Measurements from ENCODE around the gene CMTM7. TPM values are rescaled to one million over a fixed set of nuclear protein-coding genes. Genes with fewer than 3 reads are reported as not detected.

CMTM7 gene
- total RNA-seq, 1 donor from 2014 or later: 11.8 TPM

DNA sequence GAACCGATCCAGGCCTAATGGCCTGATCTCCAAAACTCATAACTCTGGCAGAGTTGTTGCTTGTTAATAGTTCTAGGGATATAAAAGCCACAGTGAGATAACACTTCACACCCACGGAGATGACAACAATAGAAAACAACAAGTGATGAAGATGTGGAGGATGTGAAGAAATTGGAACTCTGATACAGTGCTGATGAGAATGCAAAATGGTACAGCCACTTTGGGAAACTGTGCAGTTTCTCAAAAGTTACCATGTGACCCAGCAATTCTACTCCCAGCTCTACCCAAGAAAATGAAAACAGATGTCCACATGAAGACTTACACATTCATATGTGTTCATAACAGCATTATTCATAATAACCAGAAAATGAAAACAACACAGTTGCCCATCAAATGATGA lies 3.8 kb downstream of the CMTM7 start:
- H3K27me3 Mint-ChIP-seq (ENCODE audit: insufficient read depth, low read depth): peaks cover 4% of the 10 kb centered on the region
- no peaks in the 10 kb centered on the region for H3K9me3 ChIP-seq (ENCODE audit: low read depth)
- H3F3A ChIP-seq (ENCODE audit: low read depth): peaks cover 19% of the 10 kb centered on the region
- H3K4me3 ChIP-seq: no peak overlapping the region
- peaks cover 1% of the 10 kb centered on the region for H4K20me1 ChIP-seq (ENCODE audit: low read depth)
- no peak overlapping the region for H3K27ac Mint-ChIP-seq
- no peak for DNase-seq (ENCODE audit: low spot score)
- peaks cover 72% of the 10 kb centered on the region for H3K27me3 ChIP-seq
- no peaks in the 10 kb centered on the region for H3K36me3 Mint-ChIP-seq
- H3K9ac ChIP-seq: no peak overlapping the region
- H3K36me3 ChIP-seq: no peaks in the 10 kb centered on the region
- no peaks in the 10 kb centered on the region for H3K79me2 ChIP-seq (ENCODE audit: low read depth)
- no peak overlapping the region for H2AFZ ChIP-seq (replicated peaks)
- H3K4me1 ChIP-seq: peaks cover 5% of the 10 kb centered on the region
- H3K27ac ChIP-seq: no peak overlapping the region
- TF ChIP-seq EZH2 (IDR thresholded peaks at IDR 0.05): no peak
- TF ChIP-seq, protein P1, sequence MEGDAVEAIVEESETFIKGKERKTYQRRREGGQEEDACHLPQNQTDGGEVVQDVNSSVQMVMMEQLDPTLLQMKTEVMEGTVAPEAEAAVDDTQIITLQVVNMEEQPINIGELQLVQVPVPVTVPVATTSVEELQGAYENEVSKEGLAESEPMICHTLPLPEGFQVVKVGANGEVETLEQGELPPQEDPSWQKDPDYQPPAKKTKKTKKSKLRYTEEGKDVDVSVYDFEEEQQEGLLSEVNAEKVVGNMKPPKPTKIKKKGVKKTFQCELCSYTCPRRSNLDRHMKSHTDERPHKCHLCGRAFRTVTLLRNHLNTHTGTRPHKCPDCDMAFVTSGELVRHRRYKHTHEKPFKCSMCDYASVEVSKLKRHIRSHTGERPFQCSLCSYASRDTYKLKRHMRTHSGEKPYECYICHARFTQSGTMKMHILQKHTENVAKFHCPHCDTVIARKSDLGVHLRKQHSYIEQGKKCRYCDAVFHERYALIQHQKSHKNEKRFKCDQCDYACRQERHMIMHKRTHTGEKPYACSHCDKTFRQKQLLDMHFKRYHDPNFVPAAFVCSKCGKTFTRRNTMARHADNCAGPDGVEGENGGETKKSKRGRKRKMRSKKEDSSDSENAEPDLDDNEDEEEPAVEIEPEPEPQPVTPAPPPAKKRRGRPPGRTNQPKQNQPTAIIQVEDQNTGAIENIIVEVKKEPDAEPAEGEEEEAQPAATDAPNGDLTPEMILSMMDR (IDR thresholded peaks at IDR 0.05): no peak
- TF ChIP-seq EZH2phosphoT487 (IDR thresholded peaks at IDR 0.05): no peak
- H3K4me2 ChIP-seq: no peak overlapping the region
- peaks cover 29% of the 10 kb centered on the region for H3K4me1 Mint-ChIP-seq
- no peak overlapping the region for H3K4me3 Mint-ChIP-seq
- no peaks in the 10 kb centered on the region for H3K9me3 Mint-ChIP-seq

DNA sequence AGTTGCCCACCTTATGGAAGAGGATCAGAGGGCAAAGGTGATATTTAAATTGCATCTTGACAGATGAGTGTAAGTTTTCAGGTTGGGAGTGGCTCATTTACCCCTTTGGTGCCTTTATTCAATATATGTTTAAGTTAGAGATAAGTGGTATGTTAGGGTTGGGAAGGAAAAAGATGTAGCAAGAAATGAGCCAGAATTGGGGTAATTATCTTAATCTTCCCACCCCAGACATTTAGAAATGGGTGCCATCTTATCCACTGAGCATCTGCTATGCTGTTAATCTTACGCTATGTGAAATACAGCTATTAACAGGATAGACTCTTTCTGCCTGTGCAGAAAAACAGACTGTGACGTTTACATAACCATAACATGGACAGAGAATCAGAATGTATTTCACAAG lies 6.3 kb downstream of the CMTM7 start:
- Mint-ChIP-seq H3K27me3 (ENCODE audit: insufficient read depth, low read depth) (peaks cover 4% of the 10 kb centered on the region), H3K9me3 (no peaks in the 10 kb centered on the region), H3K4me3 (no peak overlapping the region), H3K27ac (no peak overlapping the region), H3K36me3 (no peaks in the 10 kb centered on the region), H3K4me1 (peaks cover 26% of the 10 kb centered on the region)
- TF ChIP-seq EZH2 (IDR thresholded peaks at IDR 0.05) (no peak), EZH2phosphoT487 (IDR thresholded peaks at IDR 0.05) (no peak)
- TF ChIP-seq, protein P1 (IDR thresholded peaks at IDR 0.05): no peak
- Histone ChIP-seq H3K79me2 (ENCODE audit: low read depth) (no peaks in the 10 kb centered on the region), H3K4me3 (no peak overlapping the region), H3K9me3 (ENCODE audit: low read depth) (no peaks in the 10 kb centered on the region), H3K27me3 (peaks cover 70% of the 10 kb centered on the region), H3K27ac (no peak overlapping the region), H2AFZ (replicated peaks) (no peak overlapping the region), H3F3A (ENCODE audit: low read depth) (peaks cover 22% of the 10 kb centered on the region), H4K20me1 (ENCODE audit: low read depth) (peaks cover 5% of the 10 kb centered on the region), H3K4me1 (peaks cover 10% of the 10 kb centered on the region), H3K9ac (no peak overlapping the region), H3K4me2 (no peak overlapping the region), H3K36me3 (no peaks in the 10 kb centered on the region)
- DNase-seq (ENCODE audit: low spot score): no peak

DNA sequence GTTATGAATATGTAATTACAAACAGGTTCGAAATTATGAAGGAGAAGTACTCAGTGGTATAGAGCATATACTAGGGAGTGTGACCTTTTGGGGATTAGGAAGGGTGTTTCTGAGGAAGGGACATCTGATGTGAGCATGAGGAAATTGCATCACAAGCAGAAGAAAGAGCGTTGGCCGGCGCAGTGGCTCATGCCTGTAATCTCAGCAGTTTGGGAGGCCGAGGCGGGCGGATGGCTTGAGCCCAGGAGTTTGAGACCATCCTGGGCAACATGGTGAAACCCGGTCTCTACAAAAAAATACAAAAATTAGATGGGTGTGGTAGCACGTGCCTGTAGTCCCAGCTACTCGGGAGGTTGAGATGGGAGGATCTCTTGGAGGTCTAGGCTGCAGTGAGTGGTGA lies 6.9 kb downstream of the CMTM7 start:
- no peak overlapping the region for H3K4me3 ChIP-seq
- H3K79me2 ChIP-seq (ENCODE audit: low read depth): no peaks in the 10 kb centered on the region
- H3K9ac ChIP-seq: no peak overlapping the region
- H3K4me1 Mint-ChIP-seq: peaks cover 29% of the 10 kb centered on the region
- peaks cover 70% of the 10 kb centered on the region for H3K27me3 ChIP-seq
- H3K4me1 ChIP-seq: peaks cover 10% of the 10 kb centered on the region
- H3K27me3 Mint-ChIP-seq (ENCODE audit: insufficient read depth, low read depth): peaks cover 4% of the 10 kb centered on the region
- H3K4me3 Mint-ChIP-seq: no peak overlapping the region
- H3K36me3 ChIP-seq: no peaks in the 10 kb centered on the region
- no peak overlapping the region for H3K27ac ChIP-seq
- peaks cover 22% of the 10 kb centered on the region for H3F3A ChIP-seq (ENCODE audit: low read depth)
- H4K20me1 ChIP-seq (ENCODE audit: low read depth): peaks cover 5% of the 10 kb centered on the region
- H3K4me2 ChIP-seq: no peak overlapping the region
- H3K9me3 ChIP-seq (ENCODE audit: low read depth): no peaks in the 10 kb centered on the region
- no peak for DNase-seq (ENCODE audit: low spot score)
- H2AFZ ChIP-seq (replicated peaks): no peak overlapping the region
- H3K36me3 Mint-ChIP-seq: no peaks in the 10 kb centered on the region
- TF ChIP-seq EZH2phosphoT487 (IDR thresholded peaks at IDR 0.05) (no peak), EZH2 (IDR thresholded peaks at IDR 0.05) (no peak)
- TF ChIP-seq, protein P1 (IDR thresholded peaks at IDR 0.05): no peak
- H3K9me3 Mint-ChIP-seq: no peaks in the 10 kb centered on the region
- no peak overlapping the region for H3K27ac Mint-ChIP-seq

Measured in neural progenitor cell (in vitro differentiated cells).